ENCODE measurements around the gene KRT4. TPM values are rescaled to one million over a fixed set of nuclear protein-coding genes. Genes with fewer than 3 reads are reported as not detected.

KRT4 gene
- total RNA-seq, 1 experiment from 2014 or later = 5.2 TPM

DNA sequence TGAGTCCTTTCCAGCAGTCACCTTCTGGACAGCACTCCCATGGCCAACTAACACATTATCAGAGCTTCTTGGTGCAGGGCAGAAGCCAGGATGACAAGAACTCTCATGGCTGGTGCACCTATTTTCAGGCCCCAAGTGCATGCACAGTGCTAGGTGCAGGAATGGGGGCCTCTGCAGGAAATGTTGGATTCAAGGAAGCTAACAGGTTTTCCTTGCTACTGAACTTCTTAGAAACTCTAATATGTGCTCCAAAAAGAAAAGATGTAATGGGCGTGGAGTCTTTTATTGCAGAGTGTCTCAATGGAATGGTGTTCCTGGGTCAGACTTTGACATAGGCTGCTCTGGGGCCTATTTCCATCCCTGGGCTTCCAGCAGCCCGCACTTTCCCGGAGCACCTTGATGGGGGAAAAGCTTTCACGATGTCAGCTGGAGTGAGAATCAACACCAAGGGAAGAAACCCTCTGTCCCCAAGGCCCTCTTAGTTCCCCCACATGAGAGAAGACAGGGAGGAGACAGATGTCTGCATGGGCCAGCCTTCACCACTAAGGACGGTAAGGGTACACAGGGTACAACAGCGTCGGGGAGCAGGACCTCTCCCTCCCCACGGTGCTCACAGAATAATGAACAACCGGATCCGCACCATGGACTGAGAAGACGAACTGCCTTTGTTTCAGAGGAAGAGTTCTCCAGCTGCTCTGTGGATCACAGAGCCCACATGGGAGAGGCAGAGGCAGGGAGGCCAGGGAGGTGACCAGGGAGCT, 24.9 kb downstream of the KRT4 start:
- POLR2A ChIA-PET = no interaction called here
- CTCF ChIA-PET = no interaction called here
- TF ChIP-seq, protein P1, sequence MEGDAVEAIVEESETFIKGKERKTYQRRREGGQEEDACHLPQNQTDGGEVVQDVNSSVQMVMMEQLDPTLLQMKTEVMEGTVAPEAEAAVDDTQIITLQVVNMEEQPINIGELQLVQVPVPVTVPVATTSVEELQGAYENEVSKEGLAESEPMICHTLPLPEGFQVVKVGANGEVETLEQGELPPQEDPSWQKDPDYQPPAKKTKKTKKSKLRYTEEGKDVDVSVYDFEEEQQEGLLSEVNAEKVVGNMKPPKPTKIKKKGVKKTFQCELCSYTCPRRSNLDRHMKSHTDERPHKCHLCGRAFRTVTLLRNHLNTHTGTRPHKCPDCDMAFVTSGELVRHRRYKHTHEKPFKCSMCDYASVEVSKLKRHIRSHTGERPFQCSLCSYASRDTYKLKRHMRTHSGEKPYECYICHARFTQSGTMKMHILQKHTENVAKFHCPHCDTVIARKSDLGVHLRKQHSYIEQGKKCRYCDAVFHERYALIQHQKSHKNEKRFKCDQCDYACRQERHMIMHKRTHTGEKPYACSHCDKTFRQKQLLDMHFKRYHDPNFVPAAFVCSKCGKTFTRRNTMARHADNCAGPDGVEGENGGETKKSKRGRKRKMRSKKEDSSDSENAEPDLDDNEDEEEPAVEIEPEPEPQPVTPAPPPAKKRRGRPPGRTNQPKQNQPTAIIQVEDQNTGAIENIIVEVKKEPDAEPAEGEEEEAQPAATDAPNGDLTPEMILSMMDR (IDR thresholded peaks at IDR 0.05; ENCODE audit: insufficient read depth in 1 of 2, low read depth in 1 of 2, low read length in 1 of 2, severe bottlenecking in 1 of 2, unreplicated experiment in 1 of 2) = no peak
- H3K36me3 Mint-ChIP-seq (ENCODE audit: insufficient read depth, unreplicated experiment) = no peaks in the 10 kb centered on the region
- Histone ChIP-seq H3K36me3 (ENCODE audit: control insufficient read depth, insufficient read depth, low read length) (no peaks in the 10 kb centered on the region), H3K4me3 (ENCODE audit: low read depth, low read length) (no peak overlapping the region), H3K4me1 (no peaks in the 10 kb centered on the region), H3K27me3 (replicated peaks; ENCODE audit: control insufficient read depth, insufficient read depth, low read length) (no peaks in the 10 kb centered on the region), H3K9me3 (no peaks in the 10 kb centered on the region)
- H3K27me3 Mint-ChIP-seq (ENCODE audit: insufficient read depth, unreplicated experiment) = peaks cover 8% of the 10 kb centered on the region
- no peak for DNase-seq
- intact Hi-C loops (cut with micrococcal nuclease; ENCODE audit: unreplicated experiment) = no loop called here
- H3K4me1 Mint-ChIP-seq (ENCODE audit: low read depth, unreplicated experiment) = no peaks in the 10 kb centered on the region
- no peak overlapping the region for H3K27ac Mint-ChIP-seq (ENCODE audit: unreplicated experiment)
- no TSS peak for BruUV-seq (replicated peaks)
- H3K4me3 Mint-ChIP-seq (ENCODE audit: unreplicated experiment) = no peak overlapping the region
- H3K9me3 Mint-ChIP-seq (ENCODE audit: unreplicated experiment) = peaks cover 9% of the 10 kb centered on the region

DNA sequence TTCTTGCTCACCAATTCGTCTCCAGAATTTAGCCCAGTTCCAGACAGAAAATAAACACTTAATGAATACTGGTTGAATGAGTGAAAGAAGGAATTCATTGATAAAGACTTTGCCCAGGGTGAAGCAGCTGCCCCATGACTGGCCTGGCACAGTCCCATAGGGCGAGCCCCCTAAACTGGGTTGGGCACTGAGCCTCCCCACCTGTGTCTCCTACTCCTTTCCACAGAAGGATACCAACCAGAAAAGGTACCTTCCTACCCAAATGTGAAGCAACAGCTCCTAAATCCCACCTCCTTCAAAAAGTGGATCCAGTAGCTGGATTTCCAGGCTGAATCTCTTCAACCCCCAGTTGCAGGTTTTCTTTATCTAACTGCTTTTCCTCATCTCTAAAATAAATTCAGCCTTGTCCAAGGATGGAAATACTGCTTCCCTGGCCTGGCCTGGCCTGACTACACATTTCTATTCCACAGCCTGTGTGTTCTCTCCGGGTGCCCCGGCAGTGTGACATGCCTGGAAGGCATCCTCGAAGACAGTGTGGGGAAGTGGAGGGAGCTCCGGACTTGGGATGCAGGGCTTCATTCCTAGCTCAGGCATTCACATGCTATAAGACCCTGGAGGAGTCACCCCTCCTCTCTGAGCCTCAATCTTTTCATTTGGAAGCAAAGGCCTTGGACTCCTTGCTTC, 25.6 kb downstream of the KRT4 start:
- ChIA-PET CTCF (no interaction called here), POLR2A (no interaction called here)
- Histone ChIP-seq H3K4me1 (no peaks in the 10 kb centered on the region), H3K27me3 (replicated peaks; ENCODE audit: control insufficient read depth, insufficient read depth, low read length) (no peaks in the 10 kb centered on the region), H3K36me3 (ENCODE audit: control insufficient read depth, insufficient read depth, low read length) (no peaks in the 10 kb centered on the region), H3K9me3 (no peaks in the 10 kb centered on the region), H3K4me3 (ENCODE audit: low read depth, low read length) (no peak overlapping the region)
- Mint-ChIP-seq H3K4me1 (ENCODE audit: low read depth, unreplicated experiment) (no peaks in the 10 kb centered on the region), H3K27ac (ENCODE audit: unreplicated experiment) (no peak overlapping the region), H3K9me3 (ENCODE audit: unreplicated experiment) (peaks cover 9% of the 10 kb centered on the region), H3K27me3 (ENCODE audit: insufficient read depth, unreplicated experiment) (peaks cover 10% of the 10 kb centered on the region), H3K36me3 (ENCODE audit: insufficient read depth, unreplicated experiment) (no peaks in the 10 kb centered on the region), H3K4me3 (ENCODE audit: unreplicated experiment) (no peak overlapping the region)
- no peak for DNase-seq
- TF ChIP-seq, protein P1 (IDR thresholded peaks at IDR 0.05; ENCODE audit: insufficient read depth in 1 of 2, low read depth in 1 of 2, low read length in 1 of 2, severe bottlenecking in 1 of 2, unreplicated experiment in 1 of 2) = no peak
- no TSS peak for BruUV-seq (replicated peaks)
- intact Hi-C loops (cut with micrococcal nuclease; ENCODE audit: unreplicated experiment) = no loop called here

DNA sequence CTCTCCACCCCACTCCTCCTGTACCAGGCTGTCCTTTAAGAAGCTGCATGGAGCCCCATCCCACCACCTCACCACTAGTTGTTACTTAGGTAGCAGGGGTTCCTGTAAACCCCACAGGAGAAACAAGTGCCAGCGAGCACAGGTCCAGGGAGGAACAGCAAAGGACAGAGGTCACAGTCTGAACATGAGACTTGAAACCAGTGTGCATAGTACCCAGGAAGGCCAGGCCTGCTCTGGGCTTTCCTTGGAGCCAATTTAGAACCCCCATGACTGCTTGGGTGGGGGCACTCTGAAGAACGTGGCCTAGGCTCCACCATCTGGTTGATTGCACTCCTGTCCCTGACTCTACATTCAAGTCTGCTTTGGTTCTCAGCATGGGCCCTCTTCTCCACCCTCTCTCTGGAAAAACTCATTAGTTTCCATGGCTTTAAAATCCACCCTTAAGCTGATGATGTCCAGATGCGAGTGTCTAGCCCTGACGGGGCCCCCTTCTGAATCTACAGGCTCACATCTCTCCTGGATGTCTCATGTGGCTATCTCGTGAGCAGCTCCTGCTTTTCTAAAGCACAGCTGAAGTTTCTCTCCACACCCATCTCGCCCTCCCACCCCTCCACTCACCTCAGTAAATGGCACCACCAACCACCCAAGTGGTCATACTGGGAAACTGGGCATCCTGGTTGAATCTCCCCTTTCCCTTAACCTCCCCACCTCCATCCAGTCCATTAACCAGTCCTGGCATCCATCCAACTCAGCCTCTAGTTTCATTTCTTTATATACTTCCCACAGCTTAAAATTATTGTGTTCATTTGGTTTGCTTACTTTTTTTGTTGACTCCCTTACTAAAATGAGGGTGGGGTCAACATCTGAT, 26.4 kb downstream of the KRT4 start:
- peaks cover 10% of the 10 kb centered on the region for H3K27me3 Mint-ChIP-seq (ENCODE audit: insufficient read depth, unreplicated experiment)
- TF ChIP-seq, protein P1 (IDR thresholded peaks at IDR 0.05; ENCODE audit: insufficient read depth in 1 of 2, low read depth in 1 of 2, low read length in 1 of 2, severe bottlenecking in 1 of 2, unreplicated experiment in 1 of 2) = no peak
- no TSS peak for BruUV-seq (replicated peaks)
- no peaks in the 10 kb centered on the region for H3K4me1 Mint-ChIP-seq (ENCODE audit: low read depth, unreplicated experiment)
- no peaks in the 10 kb centered on the region for H3K27me3 ChIP-seq (replicated peaks; ENCODE audit: control insufficient read depth, insufficient read depth, low read length)
- POLR2A ChIA-PET = no interaction called here
- CTCF ChIA-PET = no interaction called here
- peaks cover 9% of the 10 kb centered on the region for H3K9me3 Mint-ChIP-seq (ENCODE audit: unreplicated experiment)
- no peak overlapping the region for H3K27ac Mint-ChIP-seq (ENCODE audit: unreplicated experiment)
- H3K4me3 ChIP-seq (ENCODE audit: low read depth, low read length) = no peak overlapping the region
- H3K4me3 Mint-ChIP-seq (ENCODE audit: unreplicated experiment) = no peak overlapping the region
- no peaks in the 10 kb centered on the region for H3K36me3 Mint-ChIP-seq (ENCODE audit: insufficient read depth, unreplicated experiment)
- H3K36me3 ChIP-seq (ENCODE audit: control insufficient read depth, insufficient read depth, low read length) = no peaks in the 10 kb centered on the region
- H3K9me3 ChIP-seq = no peaks in the 10 kb centered on the region
- intact Hi-C loops (cut with micrococcal nuclease; ENCODE audit: unreplicated experiment) = no loop called here
- no peak for DNase-seq
- no peaks in the 10 kb centered on the region for H3K4me1 ChIP-seq
